Kidney tubule cell (primary cell): ENCODE results near the gene SOAT2.
"Not testable (repeated sequence)": the region's sequence is repeated elsewhere in the genome, so short reads cannot be mapped to it uniquely, and the experiment has no call there.

Source experiments
- DNase-seq: peaks from one replicate; pipeline ENCODE4 v3.0.0-alpha.2; 2018; ENCODE audit warnings: low spot score

SOAT2 gene

GRCh38 chr12:53101931-53102781, 1.1 kb upstream of the SOAT2 start:
- DNase-seq = peak; percentile 66

- DNase-seq = no peak
Measured at GRCh38 chr12:53103860-53104305, 597 bp downstream of the SOAT2 start.

- no peak for DNase-seq
Measured at GRCh38 chr12:53105256-53105655, 2.0 kb downstream of the SOAT2 start.

- DNase-seq = no peak
Measured at GRCh38 chr12:53105712-53106439, 2.6 kb downstream of the SOAT2 start.

DNA sequence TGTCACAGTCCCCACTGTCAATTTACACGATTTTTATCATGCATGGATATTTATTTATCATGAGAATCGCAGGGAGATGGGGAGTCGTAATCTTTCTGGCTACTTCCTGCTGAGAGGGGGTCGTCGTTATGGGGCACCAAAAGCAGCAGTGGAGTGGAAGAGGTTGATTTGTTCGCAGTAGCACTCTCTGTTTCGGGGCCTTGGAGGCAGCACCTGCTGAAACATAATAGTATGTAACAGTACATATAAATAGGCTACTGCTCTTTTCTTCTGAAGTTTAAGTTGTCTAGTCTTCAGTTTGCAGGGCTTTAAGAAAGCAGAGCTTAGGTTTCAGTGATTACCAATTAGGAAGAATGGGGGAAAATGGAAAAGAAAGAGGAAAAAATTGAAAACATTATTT, 3.8 kb downstream of the SOAT2 start:
- no peak for DNase-seq

DNA sequence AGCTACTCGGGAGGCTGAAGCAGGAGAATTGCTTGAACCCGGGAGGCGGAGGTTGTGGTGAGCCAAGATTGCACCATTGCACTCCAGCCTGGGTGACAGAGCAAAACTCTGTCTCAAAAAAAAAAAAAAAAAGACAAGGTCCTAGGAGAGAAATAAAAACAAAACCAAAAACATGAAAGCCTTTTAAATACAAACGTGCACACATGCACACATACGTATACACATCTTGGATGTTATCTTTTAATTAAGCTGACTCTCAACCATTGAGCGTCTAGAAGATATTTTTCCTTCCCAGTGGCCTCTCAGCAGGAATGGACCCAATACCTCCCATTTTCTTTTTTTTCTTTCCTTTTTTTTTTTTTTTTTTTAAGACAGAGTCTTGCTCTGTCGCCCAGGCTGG, 9.1 kb downstream of the SOAT2 start:
- DNase-seq = not testable (repeated sequence)

GRCh38 chr12:53113136-53113705, 9.9 kb downstream of the SOAT2 start:
- no peak for DNase-seq

DNA sequence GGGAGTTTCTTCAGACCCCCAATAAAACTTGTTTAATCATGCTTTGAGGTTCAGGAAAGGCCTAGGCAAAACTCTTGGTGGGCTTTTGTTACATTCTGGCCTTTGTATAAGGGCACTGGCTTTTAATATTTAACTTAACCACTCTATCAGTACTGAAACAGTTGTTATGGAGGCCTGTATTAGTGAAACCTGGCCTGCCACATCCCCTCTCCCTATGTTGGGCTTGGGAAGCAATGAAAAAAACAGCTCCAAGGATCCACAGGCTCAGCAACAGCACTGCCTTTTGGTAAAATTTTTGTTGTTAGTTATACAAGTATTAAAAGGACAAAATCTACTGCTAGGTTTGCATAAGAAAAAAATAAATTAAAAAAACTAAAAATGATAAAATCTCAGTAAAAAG, 10.7 kb downstream of the SOAT2 start:
- no peak for DNase-seq

DNA sequence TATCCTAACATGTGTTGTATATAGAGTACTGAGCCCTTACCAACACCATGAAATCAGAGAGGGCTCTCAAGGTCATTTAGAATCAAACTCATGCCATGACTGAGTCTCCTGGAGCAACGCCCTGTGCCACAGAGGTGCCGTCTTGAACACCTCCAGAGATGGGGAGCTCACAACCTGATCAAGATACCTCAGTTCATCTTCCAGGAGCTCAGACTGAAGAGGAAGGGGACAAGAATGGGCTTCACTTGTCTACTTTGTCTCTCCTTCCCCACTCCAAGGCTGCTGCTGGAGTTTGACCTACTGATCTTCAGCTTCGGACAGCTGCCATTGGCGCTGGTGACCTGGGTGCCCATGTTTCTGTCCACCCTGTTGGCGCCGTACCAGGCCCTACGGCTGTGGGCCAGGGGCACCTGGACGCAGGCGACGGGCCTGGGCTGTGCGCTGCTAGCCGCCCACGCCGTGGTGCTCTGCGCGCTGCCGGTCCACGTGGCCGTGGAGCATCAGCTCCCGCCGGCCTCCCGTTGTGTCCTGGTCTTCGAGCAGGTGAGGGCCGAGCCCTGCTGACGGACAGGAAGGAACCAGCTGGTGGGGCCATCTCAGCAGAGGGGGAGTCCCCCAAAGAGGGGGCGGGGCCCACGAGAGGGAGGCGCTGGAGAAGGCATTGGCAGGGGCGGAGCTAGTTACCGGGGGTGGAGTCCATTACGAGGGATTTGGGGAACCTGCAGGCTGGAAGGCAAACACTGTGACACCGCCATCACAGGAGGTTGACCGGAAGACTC, 12.0 kb downstream of the SOAT2 start:
- DNase-seq = no peak

DNA sequence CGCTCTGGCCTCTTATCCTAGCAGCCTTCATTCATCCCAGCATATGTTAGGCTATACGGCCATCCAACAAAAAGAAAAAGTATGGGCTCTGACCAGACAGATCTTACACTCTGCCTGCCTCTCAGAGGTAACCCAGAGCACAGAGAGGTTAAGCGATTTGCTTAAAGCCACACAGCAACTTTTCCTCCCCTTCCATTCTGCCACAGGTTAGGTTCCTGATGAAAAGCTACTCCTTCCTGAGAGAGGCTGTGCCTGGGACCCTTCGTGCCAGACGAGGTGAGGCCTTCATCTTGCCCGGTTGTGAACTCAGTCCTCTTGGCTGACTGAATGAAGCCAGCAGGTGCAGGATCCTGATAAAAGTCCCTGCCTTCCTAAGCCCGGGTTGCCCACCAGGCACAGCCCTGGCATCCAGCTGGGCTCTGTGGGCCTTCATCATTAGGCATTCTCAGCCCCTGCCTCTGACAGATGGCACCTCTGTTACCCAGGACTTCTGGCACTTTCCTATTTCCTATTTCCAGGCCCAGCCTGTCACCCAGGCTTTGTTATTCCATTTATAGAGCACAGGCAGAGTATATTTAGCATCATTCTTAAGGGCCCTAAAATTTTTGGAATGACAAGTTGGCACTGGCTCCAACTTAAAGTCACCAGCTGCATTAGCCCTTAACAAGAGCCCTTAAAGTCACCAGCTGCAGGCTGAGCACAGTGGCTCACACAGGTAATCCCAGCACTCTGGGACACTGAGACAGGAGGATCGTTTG, 12.8 kb downstream of the SOAT2 start:
- DNase-seq = no peak

GRCh38 chr12:53118751-53119300, 15.5 kb downstream of the SOAT2 start:
- DNase-seq = no peak

DNA sequence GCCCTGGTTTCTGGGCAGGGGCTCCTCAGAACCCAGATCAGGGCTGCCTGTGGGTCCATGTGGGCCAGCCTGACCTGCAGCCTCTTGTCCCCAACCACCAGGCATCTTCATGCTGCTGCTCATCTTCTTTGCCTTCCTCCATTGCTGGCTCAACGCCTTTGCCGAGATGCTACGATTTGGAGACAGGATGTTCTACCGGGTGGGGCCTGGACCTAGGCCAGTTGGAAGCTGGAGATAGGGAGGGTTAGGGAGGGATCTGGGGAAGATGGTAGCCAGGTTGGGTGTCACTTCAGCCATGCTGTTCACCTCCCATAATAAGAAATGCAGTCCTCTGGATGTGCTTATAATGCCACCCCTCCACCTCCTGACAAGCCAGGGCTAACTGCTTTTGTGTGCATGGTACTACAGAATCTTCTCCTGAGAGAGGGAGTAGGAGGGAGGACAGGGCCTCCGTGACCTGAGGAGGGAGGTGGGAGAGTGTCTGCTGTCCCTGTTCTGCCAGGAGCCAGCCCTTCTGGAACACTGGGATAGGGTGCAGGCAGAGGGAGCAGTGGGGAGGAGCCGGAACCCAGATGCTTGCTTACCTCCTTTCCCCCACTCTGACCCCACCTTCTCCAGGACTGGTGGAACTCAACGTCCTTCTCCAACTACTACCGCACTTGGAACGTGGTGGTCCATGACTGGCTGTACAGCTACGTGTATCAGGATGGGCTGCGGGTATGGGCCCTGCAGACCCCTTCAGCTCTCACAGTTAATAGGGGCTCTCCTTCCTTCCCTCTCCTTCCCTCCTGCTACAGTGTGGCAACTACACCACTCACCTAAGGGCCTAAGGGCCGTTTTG, 17.6 kb downstream of the SOAT2 start:
- DNase-seq = no peak

DNA sequence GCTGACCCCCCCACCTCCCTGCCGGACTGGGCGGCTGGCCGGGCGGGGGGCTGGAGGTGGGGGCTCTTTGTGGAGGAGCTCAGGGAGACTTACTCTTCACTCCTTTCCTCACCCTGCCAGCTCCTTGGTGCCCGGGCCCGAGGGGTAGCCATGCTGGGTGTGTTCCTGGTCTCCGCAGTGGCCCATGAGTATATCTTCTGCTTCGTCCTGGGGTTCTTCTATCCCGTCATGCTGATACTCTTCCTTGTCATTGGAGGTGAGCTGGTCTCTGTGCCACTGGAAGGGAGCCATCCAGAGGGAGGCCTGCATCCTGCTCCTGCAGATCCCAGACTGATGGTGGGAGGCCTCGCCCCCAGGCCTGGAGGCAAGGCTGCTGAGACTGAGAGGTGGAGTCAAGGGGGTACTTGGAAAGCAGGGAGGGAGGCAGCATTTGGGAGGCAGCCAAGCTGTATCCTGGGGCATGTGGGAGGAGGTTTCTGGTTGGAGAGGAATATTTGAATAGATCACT, 19.7 kb downstream of the SOAT2 start:
- peak; percentile 75 for DNase-seq

DNA sequence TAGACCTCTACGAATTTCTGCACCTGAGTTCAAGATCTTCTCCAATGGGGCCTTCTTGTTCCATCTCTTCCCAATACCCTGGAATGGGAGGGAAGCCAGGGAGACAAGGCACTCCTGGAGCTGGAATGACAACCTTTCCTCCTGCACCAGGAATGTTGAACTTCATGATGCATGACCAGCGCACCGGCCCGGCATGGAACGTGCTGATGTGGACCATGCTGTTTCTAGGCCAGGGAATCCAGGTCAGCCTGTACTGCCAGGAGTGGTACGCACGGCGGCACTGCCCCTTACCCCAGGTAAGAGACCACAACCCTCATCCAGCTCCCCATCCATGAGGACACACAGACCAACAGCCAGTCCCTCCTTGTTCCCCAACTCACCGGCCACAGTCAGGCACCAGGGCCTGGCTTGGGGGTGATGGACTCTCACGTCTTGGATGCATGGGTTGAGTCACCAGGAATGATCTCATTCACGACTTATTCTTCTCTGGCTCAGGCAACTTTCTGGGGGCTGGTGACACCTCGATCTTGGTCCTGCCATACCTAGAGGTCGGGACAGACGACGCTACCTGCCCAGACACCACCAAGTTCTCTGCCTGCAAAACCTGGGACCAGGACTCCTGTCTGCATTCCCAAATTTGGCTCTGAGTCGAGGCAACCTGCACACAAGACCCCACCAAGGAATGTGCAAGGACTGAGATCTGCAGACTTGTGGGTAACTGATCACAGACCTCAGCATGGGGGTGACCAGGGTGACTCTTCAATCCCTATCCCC, 20.5 kb downstream of the SOAT2 start:
- DNase-seq = peak; percentile 76

GRCh38 chr12:53124352-53124723, 21.1 kb downstream of the SOAT2 start:
- no peak for DNase-seq

GRCh38 chr12:53127169-53127568, 23.9 kb downstream of the SOAT2 start:
- DNase-seq = no peak

- DNase-seq = no peak
Measured at GRCh38 chr12:53128780-53129569, 25.7 kb downstream of the SOAT2 start.

DNA sequence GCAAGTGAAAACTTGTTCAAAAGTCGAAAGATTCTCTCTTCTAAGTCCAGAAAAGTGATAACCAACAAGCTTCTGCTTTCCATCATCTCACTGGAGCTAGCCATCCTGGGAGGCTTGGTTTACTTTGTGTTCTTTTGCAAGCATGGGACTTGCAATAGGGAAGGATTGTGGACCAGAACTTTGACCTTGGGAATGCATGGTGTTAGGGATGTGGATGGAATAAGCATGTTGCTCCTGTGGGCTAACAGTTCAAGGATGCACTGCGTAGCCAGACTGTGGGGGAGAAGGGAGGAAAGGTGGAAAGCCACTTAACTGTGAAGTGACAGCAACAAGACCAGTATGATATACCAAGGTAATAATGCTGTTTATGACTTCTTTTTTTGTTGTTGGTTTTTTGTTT, 28.6 kb downstream of the SOAT2 start:
- DNase-seq = no peak
